SU-DHL-6 (cell line): ENCODE measurements around the gene WIZ.

Experiments used
- H2AFZ ChIP-seq: fragments of 200-600 bp; sonication (generic); 2 replicates; pipeline ENCODE4 v1.6.1; 2014; ENCODE audit warnings: low read depth, mild to moderate bottlenecking, moderate library complexity, mixed read lengths, antibody characterized with exemption, low read length; ENCODE audit not compliant: severe bottlenecking
- H3F3A ChIP-seq: fragments of 200-600 bp; shearing (Covaris generic); 2 replicates; pipeline ENCODE4 v1.6.0; 2016; ENCODE audit warnings: antibody characterized with exemption, mild to moderate bottlenecking; ENCODE audit not compliant: insufficient read depth
- H3K27ac ChIP-seq: fragments of 200-600 bp; sonication (generic); 2 replicates; pipeline ENCODE4 v1.5.1; 2016; ENCODE audit warnings: low read depth, mild to moderate bottlenecking, low read length, moderate library complexity, mixed read lengths
- H3K27me3 ChIP-seq: fragments of 200-600 bp; sonication (generic), shearing (Covaris generic); 2 replicates; pipeline ENCODE4 v1.6.0; 2014; ENCODE audit warnings: mild to moderate bottlenecking, low read length
- H3K36me3 ChIP-seq: fragments of 200-600 bp; sonication (generic); 2 replicates; pipeline ENCODE4 v1.6.1; 2014; ENCODE audit warnings: mild to moderate bottlenecking, low read length, mixed read lengths
- H3K4me2 ChIP-seq: fragments of 300-600, 200-600 bp; shearing (Covaris generic), sonication (generic); 2 replicates; pipeline ENCODE4 v1.6.0; 2014; ENCODE audit warnings: low read length, low read depth, mild to moderate bottlenecking; ENCODE audit not compliant: poor library complexity, severe bottlenecking
- H3K4me3 ChIP-seq: fragments of 200-600 bp; sonication (generic); 2 replicates; pipeline ENCODE4 v1.5.1; 2014; ENCODE audit warnings: antibody characterized with exemption, low read length, mild to moderate bottlenecking, mixed read lengths; ENCODE audit not compliant: insufficient read depth, poor library complexity, severe bottlenecking
- H3K79me2 ChIP-seq: fragments of 200-600 bp; sonication (generic); 2 replicates; pipeline ENCODE4 v1.6.1; 2014; ENCODE audit warnings: mild to moderate bottlenecking, low read length, moderate library complexity; ENCODE audit not compliant: insufficient read depth
- H3K9ac ChIP-seq: fragments of 200-600 bp; sonication (generic); 2 replicates; pipeline ENCODE4 v1.7.0; 2014; ENCODE audit warnings: mild to moderate bottlenecking, low read length
- H3K9me2 ChIP-seq: fragments of 200-600 bp; sonication (generic); replicated peaks from 2 replicates; pipeline ENCODE4 v1.6.1; 2014; ENCODE audit warnings: low read length; ENCODE audit not compliant: insufficient read depth
- H3K9me3 ChIP-seq: fragments of 200-600 bp; sonication (generic); 2 replicates; pipeline ENCODE4 v1.6.1; 2014; ENCODE audit warnings: low read length, mixed read lengths; ENCODE audit not compliant: insufficient read depth
- H4K20me1 ChIP-seq: fragments of 200-600 bp; sonication (generic); 2 replicates; pipeline ENCODE4 v1.6.1; 2014; ENCODE audit warnings: low read depth, mild to moderate bottlenecking, antibody characterized with exemption, low read length, moderate library complexity, mixed read lengths
- CTCF ChIP-seq: fragments of 200-600 bp; sonication (generic); IDR thresholded peaks from one replicate; pipeline ENCODE4 v1.5.1; 2017; ENCODE audit warnings: antibody characterized with exemption, mild to moderate bottlenecking, low read length, moderate library complexity; ENCODE audit not compliant: insufficient read depth, poor library complexity, severe bottlenecking
- EZH2phosphoT487 ChIP-seq: fragments of 200-600 bp; sonication (generic), shearing (Covaris generic); conservative IDR thresholded peaks from 2 replicates; pipeline ENCODE4 v1.6.1; 2018; ENCODE audit warnings: mild to moderate bottlenecking, antibody characterized with exemption, low read length, moderate library complexity, mixed read lengths

The WIZ gene

GRCh38 chr19:15390814-15391213, 58.9 kb downstream of the WIZ start:
- Histone ChIP-seq H3F3A (peaks cover 5% of the 10 kb centered on the region; the same call in 1 of the 2 replicates), H3K27ac (no peak overlapping the region), H3K27me3 (no peaks in the 10 kb centered on the region), H3K4me2 (no peak overlapping the region), H4K20me1 (no peaks in the 10 kb centered on the region), H3K9me2 (no peaks in the 10 kb centered on the region), H3K36me3 (peaks cover 7% of the 10 kb centered on the region; the same call in 1 of the 2 replicates), H3K79me2 (peaks cover 42% of the 10 kb centered on the region; the same call in 1 of the 2 replicates), H2AFZ (no peak overlapping the region), H3K4me3 (no peak overlapping the region), H3K9ac (no peak overlapping the region), H3K9me3 (no peaks in the 10 kb centered on the region)
- TF ChIP-seq CTCF (no peak), EZH2phosphoT487 (no peak)

GRCh38 chr19:15381864-15382263, 67.9 kb downstream of the WIZ start:
- H3K9ac ChIP-seq = no peak overlapping the region
- H3K79me2 ChIP-seq = peaks cover 29% of the 10 kb centered on the region
- no peaks in the 10 kb centered on the region for H3K9me3 ChIP-seq
- peak overlapping the region; percentile 58; the same call in 1 of the 2 replicates for H3K27ac ChIP-seq
- no peak overlapping the region for H3K4me3 ChIP-seq
- H3K36me3 ChIP-seq = no peaks in the 10 kb centered on the region
- no peak overlapping the region for H2AFZ ChIP-seq
- H4K20me1 ChIP-seq = peaks cover 4% of the 10 kb centered on the region; the same call in 1 of the 2 replicates
- H3K4me2 ChIP-seq = no peak overlapping the region
- no peaks in the 10 kb centered on the region for H3K9me2 ChIP-seq
- H3F3A ChIP-seq = peaks cover 31% of the 10 kb centered on the region
- no peak for TF ChIP-seq CTCF
- no peak for TF ChIP-seq EZH2phosphoT487
- H3K27me3 ChIP-seq = no peaks in the 10 kb centered on the region

DNA sequence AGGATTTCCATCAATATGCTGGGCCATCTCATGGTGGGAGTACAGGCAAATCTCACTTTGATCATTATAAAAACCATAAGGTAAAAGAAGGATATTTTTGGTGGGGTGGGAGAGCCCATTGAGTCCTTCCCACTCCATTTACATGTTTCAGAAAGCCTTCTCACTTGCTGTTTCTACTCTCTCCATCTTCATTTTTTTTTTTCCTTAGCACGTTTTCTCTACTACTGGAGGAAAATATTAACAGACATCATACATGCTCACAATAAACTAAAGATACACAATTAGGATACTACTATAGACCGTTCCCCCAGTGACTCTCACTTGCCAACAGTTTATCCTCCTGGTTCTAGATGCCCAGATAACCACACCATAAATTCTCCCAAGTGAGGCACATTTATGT, 68.3 kb downstream of the WIZ start:
- peaks cover 31% of the 10 kb centered on the region for H3F3A ChIP-seq
- H3K4me3 ChIP-seq = no peak overlapping the region
- no peaks in the 10 kb centered on the region for H3K9me3 ChIP-seq
- no peaks in the 10 kb centered on the region for H3K27me3 ChIP-seq
- peaks cover 32% of the 10 kb centered on the region for H3K79me2 ChIP-seq
- H3K9ac ChIP-seq = no peak overlapping the region
- peak overlapping the region; percentile 58; the same call in 1 of the 2 replicates for H3K27ac ChIP-seq
- no peak overlapping the region for H2AFZ ChIP-seq
- H3K36me3 ChIP-seq = no peaks in the 10 kb centered on the region
- no peaks in the 10 kb centered on the region for H3K9me2 ChIP-seq
- TF ChIP-seq CTCF (no peak), EZH2phosphoT487 (no peak)
- H3K4me2 ChIP-seq = peak overlapping the region; percentile 58
- H4K20me1 ChIP-seq = peaks cover 4% of the 10 kb centered on the region; the same call in 1 of the 2 replicates
